GM19099 (cell line): ENCODE results near the gene INO80.
A peak's percentile ranks its signal among the peaks of the same experiment; 100 is the strongest.

Experiments
- POLR2A ChIP-seq: IDR thresholded peaks from 3 replicates; pipeline ENCODE4 v1.6.1; 2011; ENCODE audit warnings: low read depth; ENCODE audit not compliant: insufficient read length; ENCODE audit errors: extremely low read depth

The INO80 gene

GRCh38 chr15:40955141-40955903, 160.8 kb downstream of the INO80 start:
- TF ChIP-seq POLR2A: no peak

- no peak for TF ChIP-seq POLR2A
These were observed 162.4 kb downstream of the INO80 start for GRCh38 chr15:40953713-40954074.

- TF ChIP-seq POLR2A: peak; percentile 85
These were observed 163.0 kb downstream of the INO80 start, which contains the start of gene CHAC1 for GRCh38 chr15:40952901-40953712. TSS of gene CHAC1 (plus strand) at chr15:40953471. CDS start at chr15:40953584, 113 bp downstream.

- TF ChIP-seq POLR2A: no peak
These were observed 163.7 kb downstream of the INO80 start for GRCh38 chr15:40952301-40952900.

GRCh38 chr15:40951764-40952163, 164.3 kb downstream of the INO80 start:
- no peak for TF ChIP-seq POLR2A

- no peak for TF ChIP-seq POLR2A
These were observed 166.3 kb downstream of the INO80 start for GRCh38 chr15:40949756-40950207.

GRCh38 chr15:40948706-40949473, 167.2 kb downstream of the INO80 start:
- no peak for TF ChIP-seq POLR2A

- TF ChIP-seq POLR2A: no peak
These were observed 171.4 kb downstream of the INO80 start for GRCh38 chr15:40944510-40945296.

- TF ChIP-seq POLR2A: no peak
These were observed 172.2 kb downstream of the INO80 start for GRCh38 chr15:40943764-40944365.

- no peak for TF ChIP-seq POLR2A
These were observed 173.2 kb downstream of the INO80 start for GRCh38 chr15:40942878-40943277.

GRCh38 chr15:40942337-40942854, 173.7 kb downstream of the INO80 start:
- TF ChIP-seq POLR2A: no peak

- peak; percentile 64 for TF ChIP-seq POLR2A
These were observed 174.3 kb downstream of the INO80 start for GRCh38 chr15:40941528-40942336.
